Fibroblast of mammary gland (primary cell): ENCODE results near the gene SNX32.

Source experiments
- DNase-seq: peaks from one replicate; pipeline ENCODE4 v3.0.0-alpha.2; 2010; ENCODE audit warnings: low read depth
- H3K4me3 ChIP-seq: 2 replicates; pipeline ENCODE4 v1.5.1; 2011; ENCODE audit warnings: low read depth, mild to moderate bottlenecking, low read length, moderate library complexity; ENCODE audit not compliant: control insufficient read depth
- TF ChIP-seq, protein P1 (sequence below): conservative IDR thresholded peaks from 2 replicates; pipeline ENCODE4 v1.5.1; 2011; ENCODE audit warnings: low read depth, low read length, inconsistent platforms; ENCODE audit not compliant: control insufficient read depth, insufficient read depth

Gene SNX32

DNA sequence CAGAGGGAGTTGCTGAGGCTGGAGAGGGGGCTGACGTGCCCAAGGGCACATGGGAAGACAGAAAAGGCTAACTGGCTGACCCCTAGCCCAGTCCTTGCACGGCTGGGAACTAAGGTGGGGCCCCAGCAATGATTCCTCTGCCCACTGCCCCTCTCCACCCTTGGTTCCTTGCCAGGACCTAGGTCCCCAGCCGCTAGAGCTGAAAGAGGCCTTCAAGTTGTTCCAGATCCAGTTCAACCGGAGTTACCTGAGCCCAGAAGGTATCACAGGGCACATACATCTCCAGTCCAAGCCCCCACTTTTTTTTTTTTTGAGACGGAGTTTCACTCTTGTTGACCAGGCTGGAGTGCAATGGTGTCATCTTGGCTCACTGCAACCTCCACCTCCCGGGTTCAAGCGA, 46.3 kb downstream of the SNX32 start:
- no peak overlapping the region for H3K4me3 ChIP-seq
- TF ChIP-seq, protein P1, sequence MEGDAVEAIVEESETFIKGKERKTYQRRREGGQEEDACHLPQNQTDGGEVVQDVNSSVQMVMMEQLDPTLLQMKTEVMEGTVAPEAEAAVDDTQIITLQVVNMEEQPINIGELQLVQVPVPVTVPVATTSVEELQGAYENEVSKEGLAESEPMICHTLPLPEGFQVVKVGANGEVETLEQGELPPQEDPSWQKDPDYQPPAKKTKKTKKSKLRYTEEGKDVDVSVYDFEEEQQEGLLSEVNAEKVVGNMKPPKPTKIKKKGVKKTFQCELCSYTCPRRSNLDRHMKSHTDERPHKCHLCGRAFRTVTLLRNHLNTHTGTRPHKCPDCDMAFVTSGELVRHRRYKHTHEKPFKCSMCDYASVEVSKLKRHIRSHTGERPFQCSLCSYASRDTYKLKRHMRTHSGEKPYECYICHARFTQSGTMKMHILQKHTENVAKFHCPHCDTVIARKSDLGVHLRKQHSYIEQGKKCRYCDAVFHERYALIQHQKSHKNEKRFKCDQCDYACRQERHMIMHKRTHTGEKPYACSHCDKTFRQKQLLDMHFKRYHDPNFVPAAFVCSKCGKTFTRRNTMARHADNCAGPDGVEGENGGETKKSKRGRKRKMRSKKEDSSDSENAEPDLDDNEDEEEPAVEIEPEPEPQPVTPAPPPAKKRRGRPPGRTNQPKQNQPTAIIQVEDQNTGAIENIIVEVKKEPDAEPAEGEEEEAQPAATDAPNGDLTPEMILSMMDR, result no peak
- no peak for DNase-seq

DNA sequence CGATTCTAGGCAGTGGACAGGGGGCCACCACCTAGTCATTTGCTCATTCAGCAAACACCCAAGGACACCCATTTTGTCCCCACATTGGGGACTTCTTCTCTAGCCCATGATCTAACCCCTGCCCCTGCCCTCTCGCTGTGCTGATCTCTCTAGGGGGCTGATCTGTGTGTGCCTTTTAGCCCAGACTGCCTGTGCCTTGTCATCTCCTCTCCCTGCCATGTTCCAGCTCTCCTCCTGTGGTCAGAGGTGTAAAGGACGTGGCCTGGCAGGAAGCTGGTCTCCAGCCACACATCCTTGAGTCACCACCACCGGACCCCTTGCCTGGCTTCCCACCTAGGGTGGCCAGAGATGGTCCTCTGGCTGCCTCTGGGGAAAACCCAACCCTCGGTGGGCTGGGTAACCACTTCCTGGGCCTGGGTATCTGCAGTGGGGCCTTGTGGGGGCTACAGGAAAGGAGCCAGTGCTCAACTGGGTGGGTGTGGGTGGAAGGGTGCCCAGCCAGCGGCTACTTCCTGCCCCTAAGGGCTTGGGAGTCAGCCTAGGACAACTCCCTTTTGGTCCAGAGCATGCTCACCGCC, 47.2 kb downstream of the SNX32 start:
- TF ChIP-seq, protein P1, result no peak
- DNase-seq, result no peak
- no peak overlapping the region for H3K4me3 ChIP-seq

DNA sequence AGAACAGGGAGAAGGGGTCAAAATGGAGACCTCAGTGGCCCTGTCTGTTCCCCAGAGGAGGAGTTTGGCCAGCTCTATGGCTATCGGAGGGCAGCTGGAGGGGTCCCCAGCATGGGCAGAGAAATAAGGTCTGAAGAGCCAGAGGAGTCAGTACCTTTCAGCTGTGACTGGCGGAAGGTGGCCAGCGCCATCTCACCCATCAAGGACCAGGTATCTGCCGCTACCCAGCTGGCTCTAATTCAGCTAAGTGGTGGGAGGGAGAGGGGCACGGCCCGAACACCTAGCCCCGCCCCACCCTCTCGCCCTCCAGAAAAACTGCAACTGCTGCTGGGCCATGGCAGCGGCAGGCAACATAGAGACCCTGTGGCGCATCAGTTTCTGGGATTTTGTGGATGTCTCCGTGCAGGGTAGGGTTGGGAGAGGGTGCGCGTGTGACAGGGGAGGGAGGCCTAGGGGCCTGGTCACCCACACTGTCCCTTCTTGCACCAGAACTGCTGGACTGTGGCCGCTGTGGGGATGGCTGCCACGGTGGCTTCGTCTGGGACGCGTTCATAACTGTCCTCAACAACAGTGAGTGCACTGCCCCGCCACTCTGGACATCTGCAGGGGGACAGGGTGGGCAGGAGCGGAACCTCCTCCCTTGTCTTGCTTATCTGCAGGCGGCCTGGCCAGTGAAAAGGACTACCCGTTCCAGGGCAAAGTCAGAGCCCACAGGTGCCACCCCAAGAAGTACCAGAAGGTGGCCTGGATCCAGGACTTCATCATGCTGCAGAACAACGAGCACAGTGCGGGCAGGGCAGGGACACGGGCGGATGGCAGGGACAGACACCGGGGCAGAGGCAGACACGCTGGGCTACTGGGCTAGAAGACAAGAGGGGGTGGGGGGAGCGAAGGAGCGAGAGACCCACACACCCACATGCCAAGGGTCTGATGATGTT, 48.6 kb downstream of the SNX32 start:
- TF ChIP-seq, protein P1, result no peak
- DNase-seq, result no peak
- H3K4me3 ChIP-seq, result no peak overlapping the region

DNA sequence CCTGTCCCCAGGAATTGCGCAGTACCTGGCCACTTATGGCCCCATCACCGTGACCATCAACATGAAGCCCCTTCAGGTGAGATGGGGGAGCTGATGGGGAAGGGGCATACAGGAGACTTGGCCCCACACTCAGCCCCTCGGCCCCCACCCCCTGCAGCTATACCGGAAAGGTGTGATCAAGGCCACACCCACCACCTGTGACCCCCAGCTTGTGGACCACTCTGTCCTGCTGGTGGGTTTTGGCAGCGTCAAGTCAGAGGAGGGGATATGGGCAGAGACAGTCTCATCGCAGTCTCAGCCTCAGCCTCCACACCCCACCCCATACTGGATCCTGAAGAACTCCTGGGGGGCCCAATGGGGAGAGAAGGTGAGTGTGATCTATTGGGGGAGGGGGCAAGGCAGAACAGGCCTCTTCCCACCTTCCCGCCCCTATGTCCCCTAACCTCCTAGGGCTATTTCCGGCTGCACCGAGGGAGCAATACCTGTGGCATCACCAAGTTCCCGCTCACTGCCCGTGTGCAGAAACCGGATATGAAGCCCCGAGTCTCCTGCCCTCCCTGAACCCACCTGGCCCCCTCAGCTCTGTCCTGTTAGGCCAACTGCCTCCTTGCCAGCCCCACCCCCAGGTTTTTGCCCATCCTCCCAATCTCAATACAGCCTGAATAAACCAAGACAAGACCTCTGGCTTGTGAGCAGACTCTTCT, 49.4 kb downstream of the SNX32 start:
- TF ChIP-seq, protein P1, result no peak
- H3K4me3 ChIP-seq, result no peak overlapping the region
- DNase-seq, result no peak

DNA sequence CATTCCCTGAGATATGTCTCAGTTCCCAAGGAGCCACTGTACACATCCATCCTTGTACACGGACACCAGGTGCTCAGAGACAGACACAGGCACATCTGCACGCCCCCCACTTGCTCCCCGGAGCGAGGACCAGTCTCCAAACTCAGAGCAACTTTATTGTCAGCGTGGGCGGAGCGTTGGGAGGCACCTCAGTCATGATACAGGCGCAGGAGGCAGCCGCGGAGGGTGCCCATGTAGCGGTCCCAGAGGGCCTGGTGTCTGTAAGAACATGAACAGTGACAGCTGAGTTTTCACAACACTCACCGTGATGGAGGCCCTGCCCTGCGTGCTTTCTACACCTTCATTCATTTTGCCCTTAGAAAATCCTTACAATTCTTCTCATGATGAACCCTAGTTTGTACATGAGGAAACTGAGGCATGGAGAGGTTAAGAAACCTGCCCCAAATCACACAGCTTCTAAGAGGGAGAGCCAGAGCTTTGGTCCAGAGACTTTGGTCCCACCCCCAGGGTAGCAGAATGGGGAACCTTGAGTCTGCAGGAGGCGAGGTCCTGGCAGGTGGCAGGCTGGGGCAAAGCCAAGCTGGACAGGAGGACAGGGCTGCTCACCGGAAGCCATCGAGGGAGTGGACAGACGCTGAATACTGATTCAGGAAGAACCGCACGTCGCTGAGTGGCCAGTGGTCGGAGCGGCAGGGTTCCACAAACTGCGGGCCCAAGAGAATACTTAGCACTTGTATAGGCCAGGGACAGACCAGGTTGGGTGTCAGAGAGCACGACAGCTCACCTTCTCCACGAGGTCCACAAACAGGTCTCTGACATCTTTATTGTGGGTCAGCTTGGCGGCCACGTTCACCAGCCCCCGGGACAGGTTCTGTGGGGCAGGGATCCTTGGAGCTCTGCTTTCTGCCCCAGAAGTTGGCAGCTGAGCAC, 50.3 kb downstream of the SNX32 start:
- no peak for DNase-seq
- TF ChIP-seq, protein P1, result no peak
- H3K4me3 ChIP-seq, result no peak overlapping the region

DNA sequence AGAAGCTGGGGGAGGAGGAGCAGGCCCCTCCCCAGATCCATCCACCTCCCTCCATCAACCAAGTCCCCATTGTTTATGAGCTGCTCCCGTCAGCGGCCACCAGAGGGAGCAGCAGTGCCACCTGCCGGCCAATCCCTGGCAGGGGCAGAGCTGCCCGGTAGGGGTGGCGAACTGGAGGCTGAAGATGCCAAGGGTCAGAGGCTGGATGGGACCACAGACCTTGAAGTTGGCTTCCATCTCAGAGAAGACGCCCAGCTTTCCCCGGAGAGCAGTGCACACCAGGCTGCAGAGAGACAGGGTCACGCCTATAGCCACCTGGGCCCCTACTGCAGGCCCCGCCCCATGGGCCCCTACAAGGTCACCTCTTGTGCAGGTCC, 50.9 kb downstream of the SNX32 start:
- DNase-seq, result peak; percentile 73
- H3K4me3 ChIP-seq, result no peak overlapping the region
- TF ChIP-seq, protein P1, result peak; percentile 99
